Mesothelial cell of epicardium (in vitro differentiated cells): ENCODE data around the gene PRCP. TPM values are rescaled to one million over a fixed set of nuclear protein-coding genes. Genes with fewer than 3 reads are reported as not detected.

ENCODE experiments used
- DNase-seq, 2 experiments: peaks; one replicate each; pipeline ENCODE4 v3.0.0; 2021; ENCODE audit warnings: low spot score in 2 of 2; ENCODE audit not compliant: unreplicated experiment in 2 of 2
- H3K27ac Mint-ChIP-seq: 2 replicates; pipeline ENCODE4 v1.8.0; 2021; ENCODE audit warnings: mixed read lengths
- H3K27me3 Mint-ChIP-seq: 2 replicates; pipeline ENCODE4 v1.8.0; 2021; ENCODE audit warnings: low read depth, mixed read lengths
- H3K36me3 Mint-ChIP-seq: 2 replicates; pipeline ENCODE4 v1.8.0; 2021; ENCODE audit warnings: mixed read lengths
- H3K4me1 Mint-ChIP-seq: 2 replicates; pipeline ENCODE4 v1.8.0; 2021; ENCODE audit warnings: mixed read lengths
- H3K4me3 Mint-ChIP-seq: 2 replicates; pipeline ENCODE4 v1.8.0; 2021; ENCODE audit warnings: mild to moderate bottlenecking, moderate library complexity, mixed read lengths
- H3K9me3 Mint-ChIP-seq: 2 replicates; pipeline ENCODE4 v1.8.0; 2021; ENCODE audit warnings: mixed read lengths
- total RNA-seq: library from RNA; stranded (reverse); gene quantifications from 3 replicates; pipeline ENCODE4 v1.2.1, GENCODE V29; 2021
- TF ChIP-seq, protein P1 (sequence below): fragments of 200-600 bp; sonication (generic); IDR thresholded peaks from one replicate; pipeline ENCODE4 v1.5.0; 2021; ENCODE audit warnings: antibody characterized with exemption; ENCODE audit not compliant: unreplicated experiment

The PRCP gene
- total RNA-seq, 1 donor from 2014 or later = 66.6 TPM

DNA sequence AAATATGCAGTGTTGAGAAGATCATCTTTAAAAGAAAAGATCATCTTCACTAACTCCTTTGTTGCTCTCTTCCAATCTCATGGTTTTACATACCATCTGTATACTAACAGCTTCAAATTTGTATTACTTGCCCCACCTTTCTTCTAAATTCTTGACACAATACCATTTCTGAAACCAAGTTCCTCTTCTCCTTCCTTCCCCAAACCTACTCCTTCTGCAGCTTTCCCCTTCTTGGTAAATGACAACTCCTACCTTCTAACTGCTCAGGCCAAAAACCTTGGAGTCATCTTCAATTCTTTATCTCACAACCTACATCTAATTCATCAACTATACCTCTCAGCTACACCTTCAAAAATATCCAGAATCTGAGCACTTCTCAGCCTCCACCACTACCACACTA, 9.3 kb downstream of the PRCP start:
- H3K27ac Mint-ChIP-seq = no peak overlapping the region
- H3K36me3 Mint-ChIP-seq = peaks cover 3% of the 10 kb centered on the region
- no peak overlapping the region for H3K4me3 Mint-ChIP-seq
- DNase-seq = no peak
- no peaks in the 10 kb centered on the region for H3K27me3 Mint-ChIP-seq
- H3K9me3 Mint-ChIP-seq = no peaks in the 10 kb centered on the region
- peaks cover 11% of the 10 kb centered on the region for H3K4me1 Mint-ChIP-seq
- TF ChIP-seq, protein P1, sequence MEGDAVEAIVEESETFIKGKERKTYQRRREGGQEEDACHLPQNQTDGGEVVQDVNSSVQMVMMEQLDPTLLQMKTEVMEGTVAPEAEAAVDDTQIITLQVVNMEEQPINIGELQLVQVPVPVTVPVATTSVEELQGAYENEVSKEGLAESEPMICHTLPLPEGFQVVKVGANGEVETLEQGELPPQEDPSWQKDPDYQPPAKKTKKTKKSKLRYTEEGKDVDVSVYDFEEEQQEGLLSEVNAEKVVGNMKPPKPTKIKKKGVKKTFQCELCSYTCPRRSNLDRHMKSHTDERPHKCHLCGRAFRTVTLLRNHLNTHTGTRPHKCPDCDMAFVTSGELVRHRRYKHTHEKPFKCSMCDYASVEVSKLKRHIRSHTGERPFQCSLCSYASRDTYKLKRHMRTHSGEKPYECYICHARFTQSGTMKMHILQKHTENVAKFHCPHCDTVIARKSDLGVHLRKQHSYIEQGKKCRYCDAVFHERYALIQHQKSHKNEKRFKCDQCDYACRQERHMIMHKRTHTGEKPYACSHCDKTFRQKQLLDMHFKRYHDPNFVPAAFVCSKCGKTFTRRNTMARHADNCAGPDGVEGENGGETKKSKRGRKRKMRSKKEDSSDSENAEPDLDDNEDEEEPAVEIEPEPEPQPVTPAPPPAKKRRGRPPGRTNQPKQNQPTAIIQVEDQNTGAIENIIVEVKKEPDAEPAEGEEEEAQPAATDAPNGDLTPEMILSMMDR = no peak

DNA sequence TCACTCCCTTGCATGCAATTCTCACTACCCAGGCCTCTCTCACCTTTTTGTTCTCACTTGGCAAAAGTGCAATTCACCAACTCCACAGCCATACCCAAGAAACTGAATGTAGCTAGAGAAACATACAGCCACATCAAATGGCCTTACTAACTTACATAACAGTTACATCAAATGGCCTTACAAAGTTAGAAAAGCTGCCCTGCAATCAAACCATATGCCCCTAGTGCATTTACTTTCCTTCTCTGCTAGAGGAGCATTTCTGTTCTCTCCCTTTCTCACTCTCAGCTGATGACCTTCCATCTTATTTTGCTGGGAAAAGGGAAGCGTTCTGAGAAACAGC, 10.3 kb downstream of the PRCP start:
- no peaks in the 10 kb centered on the region for H3K9me3 Mint-ChIP-seq
- H3K4me3 Mint-ChIP-seq = no peak overlapping the region
- no peaks in the 10 kb centered on the region for H3K27me3 Mint-ChIP-seq
- no peak for DNase-seq
- H3K27ac Mint-ChIP-seq = no peak overlapping the region
- H3K36me3 Mint-ChIP-seq = peaks cover 3% of the 10 kb centered on the region
- TF ChIP-seq, protein P1 = no peak
- H3K4me1 Mint-ChIP-seq = peaks cover 8% of the 10 kb centered on the region

DNA sequence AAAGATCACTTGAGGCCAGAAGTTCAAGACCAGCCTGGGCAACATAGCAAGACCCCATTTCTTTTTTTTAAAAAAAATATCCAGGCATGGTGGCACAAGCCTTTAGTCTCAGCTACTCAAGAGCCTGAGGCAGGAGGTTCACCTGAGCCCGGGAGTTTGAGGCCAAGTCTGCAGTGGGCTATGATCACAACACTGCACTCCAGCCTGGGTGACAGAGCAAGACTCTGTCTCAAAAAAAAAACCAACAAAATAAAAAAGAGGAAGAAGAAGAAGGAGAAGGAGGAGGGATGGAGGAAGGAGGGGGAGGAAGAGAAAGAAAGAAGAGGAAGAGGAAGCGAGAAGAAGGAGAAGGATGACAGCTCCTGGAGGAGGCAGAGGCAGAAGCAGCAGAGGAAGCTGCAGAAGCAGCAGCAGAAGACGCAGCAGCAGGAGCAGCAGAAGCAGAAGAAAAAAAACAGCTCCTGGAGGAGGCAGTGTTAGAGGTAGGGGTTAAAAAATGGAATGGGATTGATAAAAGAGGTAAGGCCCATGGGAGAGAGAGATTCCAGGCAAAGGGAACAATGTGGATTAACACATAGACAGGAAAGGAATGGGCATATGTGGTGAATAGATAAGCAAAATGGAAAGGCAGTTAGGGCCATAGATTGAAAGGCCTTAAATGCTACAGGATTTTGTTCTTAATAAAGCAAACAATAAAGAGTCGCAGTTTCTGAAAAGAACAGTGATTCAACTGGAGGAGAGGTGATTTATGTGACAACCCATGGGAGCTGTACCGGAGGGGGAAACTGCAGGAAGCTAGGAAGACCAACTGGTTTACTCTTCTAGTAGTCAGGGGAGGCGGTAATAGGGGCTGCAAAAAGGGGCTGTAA, 10.9 kb downstream of the PRCP start:
- Mint-ChIP-seq H3K36me3 (peaks cover 3% of the 10 kb centered on the region), H3K4me3 (no peak overlapping the region), H3K27ac (no peak overlapping the region), H3K9me3 (no peaks in the 10 kb centered on the region), H3K27me3 (no peaks in the 10 kb centered on the region), H3K4me1 (peaks cover 8% of the 10 kb centered on the region)
- DNase-seq = no peak
- TF ChIP-seq, protein P1 = no peak

DNA sequence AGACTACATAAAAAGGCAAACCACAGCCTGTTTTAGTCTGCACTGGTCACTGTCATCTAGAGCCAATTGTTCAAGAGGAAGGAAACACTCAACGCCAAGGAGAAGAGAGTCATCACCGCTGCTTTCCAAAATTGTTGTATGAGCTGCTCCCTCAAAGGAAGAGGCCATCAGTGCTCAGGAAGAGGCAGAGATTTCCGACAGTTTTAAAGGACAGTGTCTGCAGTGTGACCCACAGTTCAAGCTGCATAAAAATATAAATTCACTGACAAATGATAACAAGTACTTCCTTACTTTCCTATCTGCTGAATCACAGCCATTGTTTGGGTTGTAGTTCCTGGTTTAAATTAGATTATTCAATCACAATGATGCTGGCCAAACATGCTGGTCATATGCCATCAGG, 16.4 kb downstream of the PRCP start:
- H3K9me3 Mint-ChIP-seq = peaks cover 18% of the 10 kb centered on the region

DNA sequence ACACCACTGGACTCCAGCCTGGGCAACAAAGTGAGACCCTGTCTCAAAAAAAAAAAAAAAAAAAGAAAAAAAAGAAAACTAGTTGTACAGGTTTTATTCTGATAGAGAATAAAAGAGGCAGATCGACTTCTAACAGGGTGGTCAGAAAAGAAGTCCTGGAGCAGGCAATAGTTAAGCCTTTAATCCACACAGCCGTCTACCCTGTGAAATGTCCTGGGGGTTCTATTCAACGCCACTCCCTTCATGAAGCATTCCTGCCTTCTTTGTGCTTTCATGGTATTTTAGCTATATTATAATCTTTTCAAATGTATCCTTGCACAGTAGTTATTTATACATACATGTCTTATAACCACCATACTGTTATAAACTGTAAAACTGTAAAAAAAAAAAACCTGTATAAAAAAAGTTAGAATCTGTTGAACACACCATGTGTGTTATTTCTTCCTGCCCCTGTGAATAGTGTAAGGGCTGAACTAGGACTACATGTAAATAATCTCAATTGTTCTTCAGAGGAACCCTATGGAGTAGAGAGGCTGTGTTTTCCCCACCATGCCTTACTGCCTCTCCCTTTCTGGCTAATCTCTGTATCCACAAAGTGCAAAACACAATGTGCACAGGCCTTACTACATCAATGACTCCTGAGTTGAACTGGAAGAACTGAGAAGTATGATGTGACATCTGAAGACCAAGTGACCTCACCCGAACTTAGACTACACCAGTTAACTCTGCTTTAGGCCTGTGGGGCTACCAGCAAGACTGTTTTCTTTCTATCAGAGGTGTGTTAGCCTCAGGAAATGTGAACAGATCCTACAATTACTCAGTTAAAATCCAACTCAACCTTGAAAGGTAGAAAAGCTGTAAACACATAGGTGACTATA, 25.3 kb downstream of the PRCP start:
- H3K27me3 Mint-ChIP-seq = no peaks in the 10 kb centered on the region
- H3K4me1 Mint-ChIP-seq = peaks cover 13% of the 10 kb centered on the region
- TF ChIP-seq, protein P1 = no peak
- peaks cover 28% of the 10 kb centered on the region for H3K36me3 Mint-ChIP-seq
- peaks cover 26% of the 10 kb centered on the region for H3K9me3 Mint-ChIP-seq
- H3K4me3 Mint-ChIP-seq = no peak overlapping the region
- no peak for DNase-seq
- no peak overlapping the region for H3K27ac Mint-ChIP-seq

More for the DNA sequence above, 16.4 kb downstream of the PRCP start:
- no peak for DNase-seq
- no peak overlapping the region for H3K4me3 Mint-ChIP-seq
- H3K27ac Mint-ChIP-seq = no peak overlapping the region
- TF ChIP-seq, protein P1 = no peak
- H3K27me3 Mint-ChIP-seq = no peaks in the 10 kb centered on the region
- H3K4me1 Mint-ChIP-seq = peaks cover 8% of the 10 kb centered on the region
- peaks cover 28% of the 10 kb centered on the region for H3K36me3 Mint-ChIP-seq
